OCI-LY7 (cell line): ENCODE measurements around the gene KRT86. TPM values are rescaled to one million over a fixed set of nuclear protein-coding genes. Genes with fewer than 3 reads are reported as not detected.

Source experiments
- BruUV-seq: library from RNA; stranded (reverse); fragments of 400-500 nt; replicated peaks from 2 replicates; lab custom pipeline; 2021; lab: Mats Ljungman, UMichigan
- CTCF ChIA-PET: fragments of 300-600 bp; sonication (Branson Sonifier 250); formaldehyde crosslinking; loops from one replicate; lab custom pipeline; 2022; ENCODE audit warnings: antibody characterized with exemption; ENCODE audit not compliant: unreplicated experiment; lab: Charles Lee
- POLR2A ChIA-PET: fragments of 300-600 bp; sonication (Branson Sonifier 250); formaldehyde crosslinking; loops from one replicate; lab custom pipeline; 2022; ENCODE audit warnings: antibody characterized with exemption; lab: Charles Lee
- DNase-seq: peaks from one replicate; pipeline ENCODE4 v3.0.0-alpha.2; 2015; ENCODE audit warnings: low spot score
- H2AFZ ChIP-seq: fragments of 200-600 bp; sonication (generic), shearing (Covaris generic); 2 replicates; pipeline ENCODE4 v1.6.1; 2014; ENCODE audit warnings: mild to moderate bottlenecking, antibody characterized with exemption, low read length, moderate library complexity
- H3K27ac ChIP-seq: fragments of 200-600 bp; sonication (generic); 2 replicates; pipeline ENCODE4 v1.5.1; 2014; ENCODE audit warnings: mixed run types, low read depth, mild to moderate bottlenecking, moderate library complexity, low read length, inconsistent platforms; ENCODE audit not compliant: poor library complexity, severe bottlenecking
- H3K36me3 ChIP-seq: fragments of 200-600 bp; sonication (generic); 2 replicates; pipeline ENCODE4 v1.6.1; 2014; ENCODE audit warnings: mild to moderate bottlenecking, antibody characterized with exemption, low read length, moderate library complexity, mixed read lengths; ENCODE audit not compliant: insufficient read depth
- H3K4me1 ChIP-seq: fragments of 200-600 bp; sonication (generic); 2 replicates; pipeline ENCODE4 v1.5.1; 2014; ENCODE audit warnings: mild to moderate bottlenecking, low read length; ENCODE audit not compliant: insufficient read depth, poor library complexity, severe bottlenecking
- H3K4me2 ChIP-seq: fragments of 200-600 bp; sonication (generic); 2 replicates; pipeline ENCODE4 v1.6.1; 2014; ENCODE audit warnings: mild to moderate bottlenecking, low read length
- H3K4me3 ChIP-seq: fragments of 200-600 bp; sonication (generic); 2 replicates; pipeline ENCODE4 v1.5.1; 2014; ENCODE audit warnings: mild to moderate bottlenecking, low read depth, low read length; ENCODE audit not compliant: poor library complexity, severe bottlenecking
- H3K79me2 ChIP-seq: fragments of 200-600 bp; sonication (generic); 2 replicates; pipeline ENCODE4 v1.6.1; 2016; ENCODE audit warnings: low read depth, mild to moderate bottlenecking, low read length, moderate library complexity, mixed read lengths; ENCODE audit not compliant: insufficient read depth
- H3K9me2 ChIP-seq: fragments of 200-600 bp; sonication (generic); 2 replicates; pipeline ENCODE4 v1.6.1; 2016; ENCODE audit warnings: mild to moderate bottlenecking, low read length, mixed read lengths; ENCODE audit not compliant: insufficient read depth
- H3K9me3 ChIP-seq: fragments of 200-600 bp; sonication (generic); 2 replicates; pipeline ENCODE4 v1.6.1; 2014; ENCODE audit warnings: mild to moderate bottlenecking, mixed run types, low read length, mixed read lengths
- H4K20me1 ChIP-seq: fragments of 200-600 bp; sonication (generic); 2 replicates; pipeline ENCODE4 v1.6.1; 2014; ENCODE audit warnings: mild to moderate bottlenecking, antibody characterized with exemption, low read length, moderate library complexity, mixed read lengths; ENCODE audit not compliant: insufficient read depth
- CTCF ChIP-seq: fragments of 200-600 bp; sonication (generic); conservative IDR thresholded peaks from 2 replicates; pipeline ENCODE4 v1.5.1; 2014; ENCODE audit warnings: mild to moderate bottlenecking, antibody characterized with exemption, low read length, moderate library complexity, mixed read lengths
- EZH2phosphoT487 ChIP-seq: fragments of 200-600 bp; sonication (generic); IDR thresholded peaks from 2 replicates; pipeline ENCODE4 v1.6.1; 2018; ENCODE audit warnings: low read depth, borderline replicate concordance, mild to moderate bottlenecking, mixed run types, antibody characterized with exemption, low read length, moderate library complexity, mixed read lengths
- intact Hi-C: fragments of 100-400 bp; cut with micrococcal nuclease; formaldehyde crosslinking; loops from one replicate; pipeline ENCODE4 v1.10.0; 2022; ENCODE audit not compliant: unreplicated experiment
- total RNA-seq, 2 experiments: library from RNA; depleted of rRNA in 1 of 2; stranded (reverse); fragments of >200 nt in 1 of 2; shearing (Covaris generic) in 1 of 2; gene quantifications; 2 replicates each; pipeline ENCODE4 v1.2.3, GENCODE V29; 2014 to 2022

Gene KRT86
- total RNA-seq, 2 experiments from 2014 or later, result not detected

- Histone ChIP-seq H3K4me1 (peaks cover 39% of the 10 kb centered on the region), H3K4me3 (no peak overlapping the region), H3K9me3 (no peaks in the 10 kb centered on the region), H3K4me2 (peak overlapping the region; percentile 67), H3K9me2 (no peaks in the 10 kb centered on the region), H3K36me3 (no peaks in the 10 kb centered on the region), H2AFZ (0 out of 2 replicates have a peak overlapping the region, but pooled peaks have one; percentile 61), H3K79me2 (no peaks in the 10 kb centered on the region), H3K27ac (no peak overlapping the region), H4K20me1 (no peaks in the 10 kb centered on the region)
- CTCF ChIA-PET, result no interaction called here
- BruUV-seq, result no TSS peak
- no peak for DNase-seq
- intact Hi-C loops, result no loop called here
- POLR2A ChIA-PET, result no interaction called here
- no peak for TF ChIP-seq EZH2phosphoT487
- TF ChIP-seq CTCF, result no peak
Observed at GRCh38 chr12:52356762-52357580, 82.5 kb downstream of the KRT86 start.

Other genes with a start within 250 kb of the KRT86 start
- 25.3 and 29.3 TPM in 2 replicates for gene NR4A1, start 223.2 kb upstream of the KRT86 start, total RNA-seq (2014; rRNA removed; shearing (Covaris generic))
- 28.1 and 29.0 TPM in 2 replicates for gene NR4A1, start 223.2 kb upstream of the KRT86 start, total RNA-seq (2022)
- gene ATG101, start 204.7 kb upstream of the KRT86 start, total RNA-seq (2014; rRNA removed; shearing (Covaris generic)), result 53.9 and 65.5 TPM in 2 replicates
- gene ATG101, start 204.7 kb upstream of the KRT86 start, total RNA-seq (2022), result 30.7 and 38.0 TPM in 2 replicates
- gene SMIM41, start 194.9 kb upstream of the KRT86 start, total RNA-seq (2014; rRNA removed; shearing (Covaris generic)), result not detected in 2 replicates
- gene SMIM41, start 194.9 kb upstream of the KRT86 start, total RNA-seq (2022), result not detected in 2 replicates
- not detected in 2 replicates for gene KRT80, start 82.6 kb upstream of the KRT86 start, total RNA-seq (2014; rRNA removed; shearing (Covaris generic))
- gene KRT80, start 82.6 kb upstream of the KRT86 start, total RNA-seq (2022), result not detected in 2 replicates
- not detected in 2 replicates for gene KRT7, start 41.4 kb upstream of the KRT86 start, total RNA-seq (2014; rRNA removed; shearing (Covaris generic))
- 1.9 TPM in 1 of 2 replicates, not detected in the other for gene KRT7, start 41.4 kb upstream of the KRT86 start, total RNA-seq (2022)
- not detected in 2 replicates for gene KRT81, start 16.9 kb downstream of the KRT86 start, total RNA-seq (2014; rRNA removed; shearing (Covaris generic))
- gene KRT81, start 16.9 kb downstream of the KRT86 start, total RNA-seq (2022), result not detected in 2 replicates
- gene KRT83, start 46.8 kb downstream of the KRT86 start, total RNA-seq (2014; rRNA removed; shearing (Covaris generic)), result not detected in 2 replicates
- not detected in 2 replicates for gene KRT83, start 46.8 kb downstream of the KRT86 start, total RNA-seq (2022)
- not detected in 2 replicates for gene KRT85, start 92.8 kb downstream of the KRT86 start, total RNA-seq (2014; rRNA removed; shearing (Covaris generic))
- gene KRT85, start 92.8 kb downstream of the KRT86 start, total RNA-seq (2022), result not detected in 2 replicates
- gene KRT84, start 111.0 kb downstream of the KRT86 start, total RNA-seq (2014; rRNA removed; shearing (Covaris generic)), result not detected in 2 replicates
- not detected in 2 replicates for gene KRT84, start 111.0 kb downstream of the KRT86 start, total RNA-seq (2022)
- gene KRT82, start 131.7 kb downstream of the KRT86 start, total RNA-seq (2014; rRNA removed; shearing (Covaris generic)), result not detected in 2 replicates
- gene KRT82, start 131.7 kb downstream of the KRT86 start, total RNA-seq (2022), result not detected in 2 replicates
- gene KRT75, start 159.7 kb downstream of the KRT86 start, total RNA-seq (2014; rRNA removed; shearing (Covaris generic)), result not detected in 2 replicates
- gene KRT75, start 159.7 kb downstream of the KRT86 start, total RNA-seq (2022), result not detected in 2 replicates
- not detected in 2 replicates for gene KRT6B, start 177.5 kb downstream of the KRT86 start, total RNA-seq (2014; rRNA removed; shearing (Covaris generic))
- not detected in 2 replicates for gene KRT6B, start 177.5 kb downstream of the KRT86 start, total RNA-seq (2022)
- not detected in 2 replicates for gene KRT6C, start 199.2 kb downstream of the KRT86 start, total RNA-seq (2014; rRNA removed; shearing (Covaris generic))
- not detected in 2 replicates for gene KRT6C, start 199.2 kb downstream of the KRT86 start, total RNA-seq (2022)
- not detected in 2 replicates for gene KRT6A, start 218.6 kb downstream of the KRT86 start, total RNA-seq (2014; rRNA removed; shearing (Covaris generic))
- 0.74 and 1.2 TPM in 2 replicates for gene KRT6A, start 218.6 kb downstream of the KRT86 start, total RNA-seq (2022)
- gene KRT5, start 245.7 kb downstream of the KRT86 start, total RNA-seq (2014; rRNA removed; shearing (Covaris generic)), result not detected in 2 replicates
- gene KRT5, start 245.7 kb downstream of the KRT86 start, total RNA-seq (2022), result 0.74 and 0.91 TPM in 2 replicates